ENCODE results near the gene CORO2A.

CORO2A gene

DNA sequence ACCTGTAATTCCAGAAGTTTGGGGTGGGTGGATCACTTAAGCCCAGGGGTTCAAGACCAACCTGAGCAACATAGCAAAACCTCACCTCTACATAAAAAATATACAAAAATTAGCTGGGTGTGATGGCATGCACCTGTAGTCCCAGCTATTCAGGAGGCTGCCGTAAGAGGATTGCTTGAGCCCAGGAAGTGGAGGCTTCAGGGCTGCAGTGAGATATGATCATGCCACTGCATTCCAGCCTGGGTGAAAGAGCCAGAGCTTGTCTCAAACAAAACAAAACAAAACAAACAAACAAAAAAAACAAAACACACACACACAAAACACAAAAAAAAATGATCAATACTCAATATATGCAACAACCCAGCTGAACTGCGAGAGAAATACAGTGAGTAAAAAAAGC lies 44.0 kb downstream of the CORO2A start:
- no peak for DNase-seq (ENCODE audit: low read depth)
- TF ChIP-seq, protein P1, sequence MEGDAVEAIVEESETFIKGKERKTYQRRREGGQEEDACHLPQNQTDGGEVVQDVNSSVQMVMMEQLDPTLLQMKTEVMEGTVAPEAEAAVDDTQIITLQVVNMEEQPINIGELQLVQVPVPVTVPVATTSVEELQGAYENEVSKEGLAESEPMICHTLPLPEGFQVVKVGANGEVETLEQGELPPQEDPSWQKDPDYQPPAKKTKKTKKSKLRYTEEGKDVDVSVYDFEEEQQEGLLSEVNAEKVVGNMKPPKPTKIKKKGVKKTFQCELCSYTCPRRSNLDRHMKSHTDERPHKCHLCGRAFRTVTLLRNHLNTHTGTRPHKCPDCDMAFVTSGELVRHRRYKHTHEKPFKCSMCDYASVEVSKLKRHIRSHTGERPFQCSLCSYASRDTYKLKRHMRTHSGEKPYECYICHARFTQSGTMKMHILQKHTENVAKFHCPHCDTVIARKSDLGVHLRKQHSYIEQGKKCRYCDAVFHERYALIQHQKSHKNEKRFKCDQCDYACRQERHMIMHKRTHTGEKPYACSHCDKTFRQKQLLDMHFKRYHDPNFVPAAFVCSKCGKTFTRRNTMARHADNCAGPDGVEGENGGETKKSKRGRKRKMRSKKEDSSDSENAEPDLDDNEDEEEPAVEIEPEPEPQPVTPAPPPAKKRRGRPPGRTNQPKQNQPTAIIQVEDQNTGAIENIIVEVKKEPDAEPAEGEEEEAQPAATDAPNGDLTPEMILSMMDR (IDR thresholded peaks at IDR 0.05; ENCODE audit: insufficient read depth, low read depth, low read length, missing control alignments), result no peak

DNA sequence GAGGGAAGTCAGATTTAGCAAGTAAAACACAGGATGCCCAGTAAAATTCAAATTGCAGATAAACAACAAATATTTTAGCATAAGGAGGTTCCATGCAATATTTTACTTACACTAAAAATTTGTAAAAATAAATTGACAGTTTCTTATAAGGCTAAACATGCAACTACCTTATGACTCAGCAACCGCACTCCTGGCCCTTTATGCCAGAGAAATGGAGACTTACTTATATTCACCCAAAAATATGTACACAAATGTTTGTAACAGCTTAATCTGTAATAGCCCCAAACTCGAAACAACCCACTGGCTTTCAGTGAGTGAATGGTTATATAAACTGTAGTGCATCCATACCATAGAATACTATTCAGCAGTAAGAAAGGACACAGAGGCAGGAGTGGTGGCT lies 44.9 kb downstream of the CORO2A start:
- TF ChIP-seq, protein P1 (IDR thresholded peaks at IDR 0.05; ENCODE audit: insufficient read depth, low read depth, low read length, missing control alignments), result no peak
- no peak overlapping the region for H3K4me3 ChIP-seq (ENCODE audit: low read length)
- peak; percentile 18 for DNase-seq (ENCODE audit: low read depth)

More for the DNA sequence above, 44.0 kb downstream of the CORO2A start:
- no peak overlapping the region for H3K4me3 ChIP-seq (ENCODE audit: low read length)

DNA sequence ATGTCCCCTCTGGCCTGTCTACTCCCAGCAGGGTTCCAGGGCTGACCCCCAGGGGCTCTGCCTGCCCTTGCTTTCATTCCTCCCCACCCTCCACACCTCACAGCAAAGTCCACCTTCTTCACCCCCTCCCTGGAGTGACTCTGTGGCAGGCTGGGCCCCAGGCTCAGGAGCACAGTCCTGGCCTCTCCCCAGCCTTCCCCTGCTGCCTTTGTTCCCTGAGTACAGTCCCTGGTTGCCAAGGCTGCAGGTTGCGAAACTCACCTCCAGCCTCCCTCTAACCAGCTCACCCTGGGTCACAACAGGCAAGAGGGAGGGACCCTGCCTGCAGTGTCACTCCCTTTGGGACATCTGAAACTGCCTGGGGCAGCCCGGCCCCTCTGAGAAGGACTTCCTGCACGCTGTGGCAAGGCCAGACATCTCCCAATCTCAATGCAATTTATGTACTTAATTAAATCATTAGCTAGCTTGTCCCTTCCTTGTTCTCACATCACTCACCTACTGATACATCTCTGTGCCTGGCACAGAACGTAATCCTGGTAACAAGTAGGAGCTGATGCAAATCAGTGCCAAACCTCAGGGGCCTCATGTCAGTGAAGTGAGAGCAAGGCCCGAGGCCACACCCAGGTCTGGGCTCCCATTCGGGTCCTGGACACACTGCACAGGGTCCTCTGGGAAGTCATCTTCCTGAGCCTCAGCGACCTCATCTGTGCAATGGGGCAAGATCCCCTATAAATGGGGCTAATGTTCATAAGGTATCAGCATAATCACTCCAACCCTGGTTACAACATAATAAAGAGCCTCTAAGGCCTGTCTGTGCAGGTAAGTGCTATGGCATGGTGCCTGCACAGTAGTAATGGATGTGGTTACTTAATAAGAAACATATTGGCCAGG lies 46.1 kb downstream of the CORO2A start:
- no peak overlapping the region for H3K4me3 ChIP-seq (ENCODE audit: low read length)
- DNase-seq (ENCODE audit: low read depth), result peak; percentile 93
- TF ChIP-seq, protein P1 (IDR thresholded peaks at IDR 0.05; ENCODE audit: insufficient read depth, low read depth, low read length, missing control alignments), result no peak

DNA sequence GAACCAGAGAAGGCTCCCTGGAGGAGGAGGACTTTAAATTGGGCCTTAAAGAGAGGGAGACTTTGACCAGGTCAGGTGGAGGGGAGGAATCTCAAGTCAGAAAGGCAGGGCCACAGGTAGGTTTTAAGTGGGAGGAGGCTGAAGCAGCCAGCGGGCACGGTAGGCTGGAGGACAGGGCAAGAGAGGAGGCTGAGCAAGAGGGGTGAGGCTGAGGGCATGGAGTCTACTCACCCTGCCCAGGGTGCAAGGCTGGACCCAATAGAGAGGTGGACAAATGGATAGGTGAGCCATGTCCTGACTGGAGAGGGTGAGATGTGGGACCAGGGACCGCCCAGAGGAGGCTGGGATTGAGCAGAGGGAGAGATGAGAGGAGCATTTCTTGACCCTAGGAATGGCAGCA lies 47.8 kb downstream of the CORO2A start:
- TF ChIP-seq, protein P1 (IDR thresholded peaks at IDR 0.05; ENCODE audit: insufficient read depth, low read depth, low read length, missing control alignments), result no peak
- no peak for DNase-seq (ENCODE audit: low read depth)
- H3K4me3 ChIP-seq (ENCODE audit: low read length), result no peak overlapping the region

DNA sequence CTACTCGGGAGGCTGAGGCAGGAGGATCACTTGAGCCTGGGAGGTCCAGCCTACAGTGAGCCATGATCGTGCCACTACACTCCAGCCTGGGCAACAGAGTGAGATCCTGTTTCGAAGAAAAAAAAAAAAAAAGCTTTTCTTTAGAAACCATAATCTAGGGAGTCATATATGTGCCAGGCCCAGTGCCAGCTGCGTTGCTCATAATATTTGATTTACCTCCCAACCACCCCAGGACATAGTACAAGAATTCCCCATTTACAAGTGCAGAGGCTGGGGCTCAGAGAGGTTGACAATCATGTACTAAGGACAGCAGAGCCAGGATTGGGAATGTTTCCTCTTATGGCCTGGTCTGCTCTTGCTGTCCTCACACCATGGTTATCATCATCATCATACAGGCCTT lies 48.4 kb downstream of the CORO2A start:
- DNase-seq (ENCODE audit: low read depth), result peak; percentile 21
- H3K4me3 ChIP-seq (ENCODE audit: low read length), result no peak overlapping the region
- TF ChIP-seq, protein P1 (IDR thresholded peaks at IDR 0.05; ENCODE audit: insufficient read depth, low read depth, low read length, missing control alignments), result no peak

DNA sequence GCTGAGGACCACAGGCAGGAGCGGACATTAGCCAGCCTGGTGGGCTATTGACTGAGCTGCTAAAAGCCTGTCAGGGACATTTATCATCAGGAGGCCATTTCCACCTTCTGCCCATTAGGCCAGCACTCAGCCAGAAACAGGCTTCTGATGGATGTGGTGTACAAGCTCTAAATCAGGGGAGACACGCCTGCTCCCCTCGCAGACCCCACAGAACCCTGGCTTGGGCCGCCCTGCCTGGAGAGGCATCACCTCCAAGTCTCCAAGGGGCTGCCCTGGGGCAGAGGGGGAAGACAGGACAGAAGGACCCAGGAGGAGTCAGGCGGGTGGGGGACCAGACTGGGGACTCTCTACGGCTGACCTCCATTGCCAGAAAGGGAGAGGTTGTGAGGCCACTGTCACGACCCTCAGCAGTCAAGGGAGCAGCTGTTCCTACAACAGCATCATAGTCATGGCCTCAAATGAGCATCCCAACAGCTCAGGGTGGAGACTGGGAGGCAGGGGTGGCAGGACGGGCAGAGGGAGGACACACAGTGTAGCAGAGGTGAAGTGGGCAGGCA lies 49.4 kb downstream of the CORO2A start:
- TF ChIP-seq, protein P1 (IDR thresholded peaks at IDR 0.05; ENCODE audit: insufficient read depth, low read depth, low read length, missing control alignments), result no peak
- no peak for DNase-seq (ENCODE audit: low read depth)
- H3K4me3 ChIP-seq (ENCODE audit: low read length), result no peak overlapping the region
